Chondrocyte (in vitro differentiated cells): Measurements from ENCODE around the gene E2F8. TPM values are rescaled to one million over a fixed set of nuclear protein-coding genes. Genes with fewer than 3 reads are reported as not detected.

Experiments
- DNase-seq: peaks from one replicate; pipeline ENCODE4 v3.0.0; 2021; ENCODE audit warnings: mixed read lengths, low spot score
- H3K27ac Mint-ChIP-seq: one replicate; pipeline ENCODE4 v1.8.0; 2021; ENCODE audit warnings: mild to moderate bottlenecking, moderate library complexity, mixed read lengths; ENCODE audit not compliant: unreplicated experiment
- H3K27me3 Mint-ChIP-seq: 2 replicates; pipeline ENCODE4 v1.8.0; 2021; ENCODE audit warnings: low read depth, mixed read lengths
- H3K36me3 Mint-ChIP-seq: 2 replicates; pipeline ENCODE4 v1.8.0; 2021; ENCODE audit warnings: low read depth, mixed read lengths
- H3K4me1 Mint-ChIP-seq: 2 replicates; pipeline ENCODE4 v1.8.0; 2021; ENCODE audit warnings: low read depth, mild to moderate bottlenecking, mixed read lengths
- H3K4me3 Mint-ChIP-seq: one replicate; pipeline ENCODE4 v1.8.0; 2021; ENCODE audit warnings: mild to moderate bottlenecking, moderate library complexity, mixed read lengths; ENCODE audit not compliant: unreplicated experiment
- H3K9me3 Mint-ChIP-seq: 2 replicates; pipeline ENCODE4 v1.8.0; 2021; ENCODE audit warnings: low read depth, mixed read lengths
- CTCF ChIP-seq: fragments of 200-600 bp; sonication (generic); IDR thresholded peaks from 2 replicates; pipeline ENCODE4 v1.5.0; 2021; ENCODE audit warnings: antibody characterized with exemption, mild to moderate bottlenecking, moderate library complexity
- total RNA-seq: library from RNA; stranded (reverse); gene quantifications from 3 replicates; pipeline ENCODE4 v1.2.1, GENCODE V29; 2021

The E2F8 gene
- total RNA-seq, 1 donor from 2014 or later = 0.60 TPM

- Mint-ChIP-seq H3K36me3 (no peaks in the 10 kb centered on the region), H3K27ac (no peak overlapping the region), H3K9me3 (no peaks in the 10 kb centered on the region), H3K27me3 (no peaks in the 10 kb centered on the region), H3K4me3 (no peak overlapping the region), H3K4me1 (no peaks in the 10 kb centered on the region)
- DNase-seq = no peak
- TF ChIP-seq CTCF = no peak
These were observed 55.7 kb downstream of the E2F8 start for GRCh38 chr11:19185036-19185435.

- peaks cover 2% of the 10 kb centered on the region for H3K36me3 Mint-ChIP-seq
- H3K27ac Mint-ChIP-seq = no peak overlapping the region
- no peaks in the 10 kb centered on the region for H3K27me3 Mint-ChIP-seq
- no peak overlapping the region for H3K4me3 Mint-ChIP-seq
- no peaks in the 10 kb centered on the region for H3K9me3 Mint-ChIP-seq
- no peak for TF ChIP-seq CTCF
- DNase-seq = no peak
- no peaks in the 10 kb centered on the region for H3K4me1 Mint-ChIP-seq
These were observed 57.1 kb downstream of the E2F8 start for GRCh38 chr11:19183646-19184045.

- Mint-ChIP-seq H3K4me3 (no peak overlapping the region), H3K4me1 (no peaks in the 10 kb centered on the region), H3K36me3 (peaks cover 5% of the 10 kb centered on the region), H3K27me3 (no peaks in the 10 kb centered on the region), H3K9me3 (no peaks in the 10 kb centered on the region), H3K27ac (no peak overlapping the region)
- no peak for DNase-seq
- no peak for TF ChIP-seq CTCF
These were observed 59.0 kb downstream of the E2F8 start for GRCh38 chr11:19181531-19182261.

GRCh38 chr11:19176629-19177186, 64.0 kb downstream of the E2F8 start:
- H3K27me3 Mint-ChIP-seq = no peaks in the 10 kb centered on the region
- no peak overlapping the region for H3K4me3 Mint-ChIP-seq
- DNase-seq = no peak
- H3K4me1 Mint-ChIP-seq = no peaks in the 10 kb centered on the region
- H3K27ac Mint-ChIP-seq = no peak overlapping the region
- no peak for TF ChIP-seq CTCF
- H3K36me3 Mint-ChIP-seq = peaks cover 33% of the 10 kb centered on the region
- H3K9me3 Mint-ChIP-seq = no peaks in the 10 kb centered on the region

Other genes starting within 250 kb of the E2F8 start
- not detected in 3 replicates for gene MRGPRX2, start 180.2 kb downstream of the E2F8 start, total RNA-seq
- gene ZDHHC13, start 123.8 kb downstream of the E2F8 start, total RNA-seq = 8.1 to 10.3 TPM (median 9.9 TPM) in 3 replicates
- not detected in 3 replicates for gene CSRP3, start 39.0 kb downstream of the E2F8 start, total RNA-seq